CD4-positive, alpha-beta T cell treated with Interleukin-4 for 4 hours (primary cell): ENCODE data around the gene GALR1.
"Not testable (repeated sequence)": the region's sequence is repeated elsewhere in the genome, so short reads cannot be mapped to it uniquely, and the experiment has no call there.

Source experiments
- DNase-seq: peaks from one replicate; pipeline ENCODE4 v3.0.0-alpha.2; 2020

Gene GALR1

DNA sequence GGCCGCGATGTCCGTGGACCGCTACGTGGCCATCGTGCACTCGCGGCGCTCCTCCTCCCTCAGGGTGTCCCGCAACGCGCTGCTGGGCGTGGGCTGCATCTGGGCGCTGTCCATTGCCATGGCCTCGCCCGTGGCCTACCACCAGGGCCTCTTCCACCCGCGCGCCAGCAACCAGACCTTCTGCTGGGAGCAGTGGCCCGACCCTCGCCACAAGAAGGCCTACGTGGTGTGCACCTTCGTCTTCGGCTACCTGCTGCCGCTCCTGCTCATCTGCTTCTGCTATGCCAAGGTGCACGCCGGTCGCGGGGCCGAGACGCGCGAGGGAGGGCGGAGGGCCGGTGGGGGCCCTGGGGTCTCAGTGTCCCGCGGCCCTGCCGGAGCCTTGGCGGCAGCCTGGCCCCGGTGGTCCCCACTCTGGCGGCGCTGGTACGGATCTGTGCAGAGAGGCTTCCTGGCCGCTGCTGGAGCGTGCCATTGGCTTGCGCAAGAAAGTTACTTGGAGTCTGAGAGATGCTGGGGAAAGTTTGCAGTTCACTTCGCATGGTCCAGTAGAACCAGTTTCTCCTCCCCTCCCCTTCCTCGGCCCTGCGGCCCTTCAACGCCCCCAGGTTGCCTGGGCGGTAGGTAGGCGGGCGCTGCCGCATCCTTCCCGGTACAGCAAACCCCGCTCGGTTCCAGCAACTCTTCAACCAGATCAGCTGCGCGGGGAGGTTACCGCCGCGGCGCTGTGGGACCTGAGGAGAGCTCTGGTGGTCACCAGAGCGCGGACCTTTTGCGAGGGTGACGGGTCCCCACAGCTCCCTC lies 1.5 kb downstream of the GALR1 start:
- no peak for DNase-seq

DNA sequence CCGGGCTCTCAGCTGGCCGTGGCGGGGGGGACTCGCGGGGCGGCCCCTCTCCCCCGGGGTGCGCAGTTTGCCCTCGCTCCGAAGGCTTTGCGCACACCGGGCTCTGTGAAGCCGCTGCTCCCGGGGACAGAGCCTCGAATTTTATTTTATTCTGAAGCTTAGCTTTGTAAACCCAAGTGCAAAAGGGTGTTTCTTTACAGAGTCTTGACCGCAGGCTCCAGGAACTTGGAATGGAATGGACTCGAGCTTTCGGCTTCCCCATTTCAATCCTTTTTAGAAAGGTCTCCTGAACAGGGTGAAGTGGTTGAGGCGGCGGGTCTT lies 2.0 kb downstream of the GALR1 start:
- no peak for DNase-seq

- DNase-seq: no peak
Observed at GRCh38 chr18:77254711-77255405, 5.2 kb downstream of the GALR1 start.

GRCh38 chr18:77255426-77256105 lies 5.9 kb downstream of the GALR1 start:
- DNase-seq: no peak

- DNase-seq: no peak
Observed at GRCh38 chr18:77262643-77263465, 13.2 kb downstream of the GALR1 start.

DNA sequence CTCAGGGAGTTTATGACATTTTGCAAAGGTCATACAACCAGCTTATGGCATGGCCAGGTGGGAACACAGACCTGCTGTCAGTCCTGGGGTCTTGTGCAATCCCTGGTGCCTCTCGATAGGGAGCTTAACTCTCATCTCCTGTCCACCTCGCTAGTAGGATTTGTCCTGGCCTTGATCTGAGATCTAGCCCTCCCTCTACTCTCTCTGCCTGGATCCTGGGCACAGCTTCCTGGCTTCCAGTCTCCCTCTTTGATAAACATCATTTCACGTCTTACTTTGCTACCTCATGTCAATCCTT lies 13.8 kb downstream of the GALR1 start:
- DNase-seq: no peak

GRCh38 chr18:77267969-77268368 lies 18.3 kb downstream of the GALR1 start:
- no peak for DNase-seq

- no peak for DNase-seq
Observed at GRCh38 chr18:77268456-77268855, 18.8 kb downstream of the GALR1 start.

DNA sequence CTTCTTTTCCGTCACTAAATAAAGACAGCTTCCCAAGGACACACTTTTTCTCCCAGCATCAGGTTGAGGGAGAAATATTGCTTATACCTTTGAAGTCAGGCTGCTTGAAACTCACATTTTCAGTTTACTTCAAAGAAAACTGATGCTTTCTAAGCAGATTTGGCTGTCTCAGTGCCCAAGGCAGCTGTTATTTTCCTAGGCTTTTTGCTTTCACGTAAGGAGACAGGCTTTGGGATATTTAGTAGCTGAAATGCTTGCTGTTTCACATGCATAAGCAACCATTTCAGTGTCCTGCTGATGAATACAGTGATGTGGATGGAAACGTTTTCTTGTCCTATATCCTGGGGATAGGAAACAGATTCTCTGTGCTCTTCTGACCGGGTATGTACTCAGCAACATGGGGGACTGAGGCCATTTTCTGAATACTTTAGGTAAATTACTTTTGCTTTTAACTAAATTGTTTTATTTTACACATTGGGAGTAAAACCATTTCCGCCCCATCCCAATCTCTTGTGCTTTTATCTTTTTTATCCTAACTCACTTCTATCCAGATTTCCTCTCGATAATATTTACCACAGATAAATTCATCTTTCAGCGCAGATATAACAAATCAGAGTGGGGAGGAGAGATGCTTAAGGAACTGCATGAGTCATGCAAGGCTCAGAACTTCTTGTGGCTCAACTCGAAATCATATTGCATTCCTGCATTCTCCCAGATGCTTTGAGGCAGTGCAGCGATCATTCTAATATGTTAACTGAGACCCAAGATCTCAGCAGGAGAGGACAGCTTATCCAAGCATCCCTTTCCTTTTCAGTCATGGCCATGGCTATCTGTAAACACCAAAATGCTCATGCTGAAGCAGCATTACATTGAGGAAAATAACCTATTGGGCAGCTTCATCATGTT lies 22.2 kb downstream of the GALR1 start:
- no peak for DNase-seq

DNA sequence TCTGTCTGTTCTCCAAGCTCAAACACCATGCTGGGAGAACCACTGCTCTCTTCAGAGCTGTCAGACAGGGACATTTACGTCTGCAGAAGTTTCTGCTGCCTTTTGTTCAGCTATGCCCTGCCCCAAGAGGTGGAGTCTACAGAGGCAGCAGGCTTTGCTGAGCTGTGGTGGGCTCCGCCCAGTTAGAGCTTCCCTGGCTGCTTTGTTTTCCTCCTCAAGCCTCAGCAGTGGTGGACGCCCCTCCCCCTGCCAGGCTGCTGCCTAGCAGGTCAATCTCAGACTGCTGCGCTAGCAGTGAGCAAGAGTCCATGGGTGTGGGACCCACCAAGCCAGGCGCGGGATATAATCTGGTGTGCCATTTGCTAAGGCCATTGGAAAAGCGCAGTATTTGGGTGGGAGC lies 41.2 kb downstream of the GALR1 start:
- DNase-seq: not testable (repeated sequence)

- DNase-seq: no peak
Observed at GRCh38 chr18:77298172-77298571, 48.5 kb downstream of the GALR1 start.

DNA sequence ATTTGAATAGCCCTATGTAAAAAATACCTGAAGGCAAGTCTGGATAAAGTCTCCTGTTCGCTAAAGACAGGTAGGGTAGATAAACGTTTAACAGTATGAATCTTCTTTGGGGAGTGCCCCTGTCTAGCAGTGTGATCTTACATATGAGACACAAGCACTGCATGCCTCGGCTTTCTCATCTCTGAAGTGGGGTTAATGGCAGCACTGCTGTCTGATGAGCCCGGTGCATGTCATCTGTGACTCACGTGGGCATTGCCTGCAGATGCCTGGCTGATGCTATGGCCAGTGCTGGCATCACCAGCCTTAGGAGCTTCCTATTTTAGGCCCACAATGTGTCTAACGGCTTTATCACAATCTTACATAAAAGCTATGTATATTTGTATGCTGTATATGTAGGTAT lies 50.1 kb downstream of the GALR1 start:
- no peak for DNase-seq

- DNase-seq: no peak
Observed at GRCh38 chr18:77300579-77300978, 50.9 kb downstream of the GALR1 start.

DNA sequence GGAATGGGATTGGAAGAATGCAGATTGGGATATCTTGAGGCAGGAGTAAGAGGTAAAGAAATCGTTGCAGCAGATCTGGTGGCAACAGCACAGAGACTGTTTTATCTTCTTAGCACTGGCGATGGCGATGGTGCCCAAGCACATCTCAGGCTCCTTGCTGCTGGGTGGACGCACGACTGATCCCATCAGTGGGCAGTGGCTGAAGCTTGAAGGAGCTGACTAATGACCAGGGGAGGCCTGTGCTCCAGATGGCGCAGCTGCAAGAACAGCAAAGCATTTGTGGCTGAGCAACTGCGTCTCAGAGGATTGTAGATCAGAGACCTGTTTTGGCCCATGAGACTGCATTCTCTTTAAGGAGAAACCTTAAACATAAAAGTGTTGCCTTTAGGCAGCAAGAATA lies 54.6 kb downstream of the GALR1 start:
- DNase-seq: no peak

DNA sequence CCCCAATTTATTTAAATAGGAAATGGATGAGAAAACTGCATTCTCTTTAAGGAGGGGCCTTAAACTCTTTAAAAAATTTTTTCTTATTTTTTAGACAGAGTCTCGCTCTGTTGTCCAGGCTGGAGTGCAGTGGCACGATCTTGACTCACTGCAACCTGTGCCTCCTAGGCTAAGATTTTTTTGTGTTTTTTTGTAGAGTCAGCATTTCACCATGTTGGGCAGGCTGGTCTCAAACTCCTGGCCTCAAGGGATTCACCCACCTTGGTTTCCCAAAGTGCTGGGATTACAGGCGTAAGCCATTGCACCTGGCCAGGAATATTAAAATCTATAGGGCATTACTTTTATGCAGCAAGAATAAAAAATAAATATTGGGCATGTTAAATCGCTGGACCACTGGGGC lies 56.0 kb downstream of the GALR1 start:
- no peak for DNase-seq

DNA sequence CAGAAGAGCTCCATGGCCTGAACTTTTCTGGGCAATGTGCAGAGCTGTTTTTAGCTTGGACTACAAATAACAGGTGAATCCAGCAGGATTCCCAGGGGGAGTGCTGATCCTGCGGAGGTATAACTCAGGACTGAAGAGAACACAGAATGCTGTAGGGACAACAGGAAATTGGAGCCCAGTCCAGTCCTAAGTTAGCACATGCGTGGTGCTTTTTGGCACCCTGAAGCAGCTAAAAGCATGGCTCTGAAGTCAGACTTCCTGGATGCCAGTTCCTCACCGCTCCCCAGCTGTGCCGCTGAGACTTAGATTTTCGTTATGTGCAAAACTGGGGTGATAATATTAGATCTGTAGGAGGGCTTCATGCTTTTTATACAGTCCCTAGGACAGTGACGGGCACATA lies 58.6 kb downstream of the GALR1 start:
- DNase-seq: no peak

- no peak for DNase-seq
Observed at GRCh38 chr18:77314511-77314910, 64.9 kb downstream of the GALR1 start.

- DNase-seq: no peak
Observed at GRCh38 chr18:77314952-77315351, 65.3 kb downstream of the GALR1 start.

DNA sequence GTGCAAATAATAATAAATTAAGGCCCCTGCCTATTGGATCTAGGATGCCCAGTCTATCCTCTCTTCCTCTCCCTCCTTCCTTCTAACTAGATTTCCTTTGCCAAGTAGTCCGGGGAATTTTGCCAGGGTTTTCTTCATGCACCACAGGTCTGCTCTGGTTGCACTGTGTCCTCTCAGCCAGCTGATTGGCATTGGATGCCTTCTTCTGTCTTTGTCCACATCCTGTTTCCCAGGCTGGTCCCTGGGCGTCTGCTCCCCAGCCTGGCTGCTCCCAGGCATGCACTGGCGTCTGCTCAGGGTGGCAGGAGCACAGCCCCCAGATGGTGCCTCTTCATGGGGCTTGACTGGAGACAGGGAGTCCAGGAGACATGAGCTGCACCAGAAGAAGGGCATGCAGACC lies 66.4 kb downstream of the GALR1 start:
- DNase-seq: no peak

DNA sequence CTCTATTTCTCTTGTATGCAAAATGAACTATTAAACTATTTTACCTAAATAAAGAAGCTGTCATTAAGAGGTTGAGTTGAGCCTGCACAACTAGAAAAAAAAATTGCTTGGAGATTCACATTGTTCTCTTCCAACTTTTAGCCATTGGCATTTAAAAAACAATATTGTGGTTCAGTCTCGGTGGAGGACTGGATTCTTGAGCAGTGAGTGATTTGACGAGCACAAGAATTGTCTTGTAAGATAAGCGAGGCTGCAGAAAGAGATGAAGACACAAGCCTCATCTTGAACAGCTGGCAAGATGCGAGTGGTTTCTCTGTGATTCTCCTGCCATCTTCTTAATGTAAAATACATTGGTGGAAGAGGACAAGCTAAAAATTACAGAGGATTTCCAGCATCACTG lies 67.0 kb downstream of the GALR1 start:
- no peak for DNase-seq

DNA sequence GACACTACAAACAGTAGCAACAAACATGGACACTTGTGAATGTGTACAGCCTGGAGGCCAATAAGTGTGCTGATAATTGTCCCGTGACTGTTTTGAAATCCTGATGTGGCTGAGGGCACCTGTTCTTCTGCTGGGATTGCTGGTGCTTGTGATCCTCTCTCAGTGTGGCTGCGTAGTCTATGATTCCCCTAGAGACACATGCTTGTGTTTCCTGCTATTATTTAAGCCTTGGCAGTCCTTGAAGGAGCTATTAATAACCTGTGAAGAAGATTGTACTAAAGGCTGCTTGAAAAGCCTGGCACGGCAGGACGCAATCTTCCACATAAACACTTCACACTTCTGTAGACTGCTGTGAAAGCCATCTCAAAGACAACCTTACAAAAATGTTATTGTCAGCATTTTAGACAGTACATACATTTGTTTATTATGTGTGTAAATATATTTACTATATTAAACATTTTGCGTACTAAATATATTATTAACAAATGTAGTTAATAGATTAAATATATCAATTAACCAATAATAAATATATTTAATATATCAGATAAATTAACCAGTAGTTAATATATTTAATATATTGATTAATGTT lies 71.4 kb downstream of the GALR1 start:
- no peak for DNase-seq
